Measurements from ENCODE around the gene NUTM2E.
A peak's percentile ranks its signal among the peaks of the same experiment; 100 is the strongest.
"Not testable (repeated sequence)": the region's sequence is repeated elsewhere in the genome, so short reads cannot be mapped to it uniquely, and the experiment has no call there.

NUTM2E gene

DNA sequence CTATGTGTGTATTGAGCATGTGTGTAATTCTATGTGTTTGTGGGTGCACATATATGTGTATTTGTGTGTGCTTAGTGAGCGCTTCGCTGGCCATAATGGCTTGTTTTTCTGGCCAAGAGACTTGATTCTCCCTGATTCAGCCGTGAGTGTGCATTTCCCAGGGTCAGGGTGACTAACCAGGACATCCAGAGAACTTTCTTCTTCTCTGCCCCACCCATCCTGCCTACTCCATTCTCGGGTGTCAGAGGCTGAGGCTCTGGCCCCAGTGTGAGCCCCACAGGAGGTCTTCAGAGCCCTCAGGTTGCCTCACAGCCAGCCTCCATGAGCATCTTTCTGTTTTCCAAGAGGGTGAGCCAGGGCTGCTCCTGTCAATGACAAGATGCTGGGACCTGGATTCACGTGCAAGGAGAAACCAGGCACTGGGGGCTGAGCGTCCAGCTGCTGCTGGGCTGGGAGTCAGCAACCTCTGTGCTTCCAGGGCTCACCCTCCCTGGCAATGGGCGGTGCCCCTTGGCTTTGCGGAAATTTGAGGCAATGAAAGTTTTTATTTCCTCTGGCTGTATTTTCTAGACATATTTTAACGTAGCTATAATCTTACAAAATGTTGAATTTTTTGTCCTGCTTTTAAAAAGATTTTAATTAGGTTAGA is 40.5 kb downstream of the NUTM2E start:
- not testable (repeated sequence) for DNase-seq

DNA sequence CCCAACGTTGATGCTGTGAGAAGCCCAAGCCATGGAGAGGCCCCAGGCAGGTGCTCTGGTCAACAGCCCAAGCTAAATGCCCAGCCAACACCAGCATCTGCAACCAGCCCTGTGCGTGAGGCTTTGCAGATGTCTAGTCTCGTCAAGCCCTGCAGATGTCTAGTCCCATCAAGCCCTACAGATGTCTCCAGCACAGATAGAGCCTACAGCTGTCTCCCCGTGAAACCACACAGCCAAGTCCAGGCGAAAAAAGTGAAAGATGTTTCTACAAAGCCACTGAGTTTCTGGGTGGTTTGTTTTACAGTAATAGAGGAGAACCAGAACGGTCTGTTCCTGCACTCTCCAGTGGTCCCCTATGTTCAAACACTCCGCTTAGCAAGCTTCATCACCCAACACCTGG is 41.5 kb downstream of the NUTM2E start:
- peak; percentile 26 for DNase-seq

DNA sequence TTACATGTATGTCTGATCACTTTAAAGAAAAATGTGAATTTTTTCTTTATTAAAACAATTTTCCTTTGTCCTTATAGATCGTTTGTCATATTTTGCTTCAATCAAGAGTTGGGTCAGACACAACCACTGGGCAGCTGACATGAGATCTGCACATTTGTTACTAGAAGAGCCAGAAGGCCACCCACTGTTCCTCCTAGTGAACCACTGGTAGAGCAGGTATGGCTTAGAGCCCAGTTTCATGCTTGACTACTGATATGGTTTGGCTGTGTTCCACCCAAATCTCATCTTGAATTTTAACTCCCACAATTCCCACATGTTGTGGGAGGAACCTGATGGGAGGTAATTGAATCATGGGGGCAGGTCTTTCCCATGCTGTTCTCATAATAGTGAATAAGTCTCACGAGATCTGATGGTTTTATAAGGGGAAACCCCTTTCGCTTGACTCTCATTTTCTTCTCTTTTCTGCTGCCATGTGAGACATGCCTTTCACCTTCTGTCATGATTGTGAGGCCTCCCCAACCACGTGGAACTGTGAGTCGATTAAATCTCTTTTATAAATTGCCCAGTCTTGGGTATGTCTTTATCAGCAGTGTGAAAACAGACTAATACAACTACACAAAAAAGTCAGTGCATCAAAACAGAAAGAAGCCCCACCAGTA is 43.0 kb downstream of the NUTM2E start:
- not testable (repeated sequence) for DNase-seq

DNA sequence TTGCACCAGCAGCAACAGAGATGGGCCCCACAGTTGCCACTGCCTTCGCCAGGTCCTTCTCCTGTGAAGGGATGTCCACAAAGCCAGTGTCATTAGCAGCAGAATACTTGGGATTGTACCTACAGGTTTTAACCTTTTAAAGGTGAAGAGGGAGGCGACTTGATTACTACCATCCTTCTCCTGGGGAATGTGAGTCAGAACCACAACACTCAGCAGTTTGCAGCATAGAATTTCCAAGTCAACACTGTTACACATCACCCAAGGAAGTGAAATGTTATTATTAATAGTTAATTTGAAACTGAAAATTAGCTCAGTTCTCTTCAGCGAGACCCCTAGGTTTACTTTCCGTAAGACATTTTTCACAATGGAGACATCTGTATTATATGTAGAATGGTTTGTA is 45.2 kb downstream of the NUTM2E start:
- DNase-seq: not testable (repeated sequence)

Measured in right hindlimb (tissue), 1 donor.